ENCODE results near the gene ADGRL3.

DNA sequence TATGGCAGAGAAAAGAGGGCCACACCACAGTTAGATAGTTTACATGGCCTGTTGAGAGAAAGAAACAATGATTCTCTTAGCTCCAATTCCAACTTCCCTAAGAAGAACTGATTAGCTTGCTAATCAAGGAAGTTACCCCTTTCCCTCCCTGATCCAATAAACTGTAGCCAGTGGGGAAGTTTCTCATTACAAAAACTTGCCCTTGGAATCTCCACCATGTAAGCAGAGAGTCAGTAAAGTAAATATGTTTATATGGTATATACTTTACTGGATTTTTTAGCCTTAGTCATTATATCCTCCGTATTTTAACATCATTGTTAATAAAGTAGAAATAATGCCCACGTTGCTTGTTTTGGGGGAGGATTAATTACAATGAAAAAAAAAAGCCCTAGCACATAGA, 7.7 kb upstream of the ADGRL3 start:
- TF ChIP-seq, protein P1, sequence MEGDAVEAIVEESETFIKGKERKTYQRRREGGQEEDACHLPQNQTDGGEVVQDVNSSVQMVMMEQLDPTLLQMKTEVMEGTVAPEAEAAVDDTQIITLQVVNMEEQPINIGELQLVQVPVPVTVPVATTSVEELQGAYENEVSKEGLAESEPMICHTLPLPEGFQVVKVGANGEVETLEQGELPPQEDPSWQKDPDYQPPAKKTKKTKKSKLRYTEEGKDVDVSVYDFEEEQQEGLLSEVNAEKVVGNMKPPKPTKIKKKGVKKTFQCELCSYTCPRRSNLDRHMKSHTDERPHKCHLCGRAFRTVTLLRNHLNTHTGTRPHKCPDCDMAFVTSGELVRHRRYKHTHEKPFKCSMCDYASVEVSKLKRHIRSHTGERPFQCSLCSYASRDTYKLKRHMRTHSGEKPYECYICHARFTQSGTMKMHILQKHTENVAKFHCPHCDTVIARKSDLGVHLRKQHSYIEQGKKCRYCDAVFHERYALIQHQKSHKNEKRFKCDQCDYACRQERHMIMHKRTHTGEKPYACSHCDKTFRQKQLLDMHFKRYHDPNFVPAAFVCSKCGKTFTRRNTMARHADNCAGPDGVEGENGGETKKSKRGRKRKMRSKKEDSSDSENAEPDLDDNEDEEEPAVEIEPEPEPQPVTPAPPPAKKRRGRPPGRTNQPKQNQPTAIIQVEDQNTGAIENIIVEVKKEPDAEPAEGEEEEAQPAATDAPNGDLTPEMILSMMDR (IDR thresholded peaks at IDR 0.05; ENCODE audit: borderline replicate concordance, extremely low read depth, low read length, poor library complexity, severe bottlenecking): no peak
- TF ChIP-seq EZH2 (IDR thresholded peaks at IDR 0.05; ENCODE audit: borderline replicate concordance, low read depth, low read length, severe bottlenecking): no peak
